NCI-H446 treated with DMSO at 0.1 percent for 48 hours (cell line): ENCODE measurements around the gene MPG.
"Not testable (repeated sequence)": the region's sequence is repeated elsewhere in the genome, so short reads cannot be mapped to it uniquely, and the experiment has no call there.

Experiments used
- DNase-seq: peaks from one replicate; lab custom pipeline; 2025; lab: John Stamatoyannopoulos, UW

The MPG gene

DNA sequence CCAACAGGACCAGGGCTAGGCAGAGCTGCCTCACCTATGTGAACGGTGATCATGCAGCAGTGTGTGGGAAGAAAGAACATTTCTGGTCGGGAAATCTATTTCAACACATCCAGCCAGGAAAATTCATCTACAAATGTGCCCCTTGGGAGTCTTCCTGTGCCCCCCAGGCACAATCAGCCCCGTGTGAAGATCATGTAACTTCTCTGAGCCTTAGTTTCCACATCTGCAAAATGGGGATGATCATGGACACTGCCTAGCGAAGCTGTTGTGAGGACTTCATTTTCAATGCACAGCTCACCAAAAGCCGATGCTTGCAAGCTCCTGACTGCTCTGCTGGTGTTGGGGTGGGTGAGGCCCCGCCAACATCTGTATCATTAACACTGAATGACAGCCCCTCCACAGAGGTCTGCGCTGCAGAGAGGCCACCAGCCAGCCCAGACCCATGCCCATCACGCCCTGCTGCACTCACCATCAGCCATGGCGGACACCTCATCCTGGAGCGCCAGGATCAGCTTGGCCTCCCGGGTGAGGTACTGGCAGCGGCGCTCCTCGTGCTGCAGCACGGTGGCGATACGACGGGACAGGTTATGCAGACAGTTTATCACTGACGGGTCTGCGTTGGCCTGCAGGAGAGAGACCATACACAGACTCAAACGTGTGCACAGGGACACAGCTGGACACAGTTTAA is 34.3 kb downstream of the MPG start:
- no peak for DNase-seq

DNA sequence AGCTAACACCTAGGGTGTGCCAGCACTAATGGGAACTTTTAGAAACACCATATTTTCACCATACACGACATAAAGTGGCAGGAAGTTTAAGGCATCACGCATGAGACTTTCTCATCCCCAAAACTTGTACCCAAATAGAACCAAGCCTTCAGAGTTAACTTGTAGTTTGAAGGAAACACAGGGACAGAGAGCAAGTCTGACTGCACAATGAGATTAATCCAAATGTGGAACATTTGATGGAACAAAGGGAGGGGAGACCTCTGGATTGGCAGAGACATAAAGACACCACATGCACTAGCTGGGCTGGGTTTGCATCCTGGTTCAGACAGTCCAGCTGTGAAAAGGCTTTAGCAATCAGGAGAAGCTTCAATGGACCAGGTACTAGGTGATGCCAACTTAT is 36.3 kb downstream of the MPG start:
- no peak for DNase-seq

- no peak for DNase-seq
Observed at GRCh38 chr16:116015-116414, 38.0 kb downstream of the MPG start.

GRCh38 chr16:117379-118365 is 39.6 kb downstream of the MPG start:
- peak; percentile 2 for DNase-seq

- DNase-seq: no peak
Observed at GRCh38 chr16:118857-119256, 40.8 kb downstream of the MPG start.

- DNase-seq: no peak
Observed at GRCh38 chr16:119295-119694, 41.3 kb downstream of the MPG start.

GRCh38 chr16:119835-120491 is 41.9 kb downstream of the MPG start:
- no peak for DNase-seq

- DNase-seq: no peak
Observed at GRCh38 chr16:120756-121155, 42.7 kb downstream of the MPG start.

- no peak for DNase-seq
Observed at GRCh38 chr16:122361-122760, 44.3 kb downstream of the MPG start.

GRCh38 chr16:123558-124350 is 45.7 kb downstream of the MPG start:
- not testable (repeated sequence) for DNase-seq

GRCh38 chr16:125011-125410 is 47.0 kb downstream of the MPG start:
- DNase-seq: no peak

- no peak for DNase-seq
Observed at GRCh38 chr16:129075-129474, 51.0 kb downstream of the MPG start.

DNA sequence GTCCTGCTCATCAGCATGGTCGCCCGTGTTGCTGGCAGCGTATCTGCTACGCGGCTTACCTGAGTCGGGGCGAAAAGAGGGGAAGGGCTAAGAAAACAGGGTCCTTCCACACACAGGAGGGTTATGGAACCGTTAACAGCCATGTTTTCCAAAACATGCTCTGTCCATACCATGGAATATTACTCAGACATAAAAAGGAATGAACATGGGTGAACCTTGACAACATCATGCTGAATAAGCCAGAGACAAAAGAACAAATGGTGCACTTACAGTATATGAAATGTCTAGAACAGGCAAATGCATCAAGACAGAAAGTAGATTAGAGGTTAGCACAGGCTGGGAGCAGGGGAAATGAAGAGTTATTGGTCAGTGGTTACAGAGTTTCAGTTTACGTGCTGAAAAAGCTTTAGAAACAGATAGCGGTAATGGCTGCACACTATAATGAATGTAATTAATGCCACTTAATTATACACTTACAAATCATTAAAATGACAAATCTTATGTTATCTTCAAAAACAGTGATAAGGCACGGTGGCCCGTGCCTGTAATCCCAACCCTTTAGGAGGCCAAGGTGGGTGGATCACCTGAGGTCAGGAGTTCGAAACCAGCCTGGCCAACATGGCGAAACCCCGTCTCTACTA is 52.6 kb downstream of the MPG start:
- DNase-seq: no peak

DNA sequence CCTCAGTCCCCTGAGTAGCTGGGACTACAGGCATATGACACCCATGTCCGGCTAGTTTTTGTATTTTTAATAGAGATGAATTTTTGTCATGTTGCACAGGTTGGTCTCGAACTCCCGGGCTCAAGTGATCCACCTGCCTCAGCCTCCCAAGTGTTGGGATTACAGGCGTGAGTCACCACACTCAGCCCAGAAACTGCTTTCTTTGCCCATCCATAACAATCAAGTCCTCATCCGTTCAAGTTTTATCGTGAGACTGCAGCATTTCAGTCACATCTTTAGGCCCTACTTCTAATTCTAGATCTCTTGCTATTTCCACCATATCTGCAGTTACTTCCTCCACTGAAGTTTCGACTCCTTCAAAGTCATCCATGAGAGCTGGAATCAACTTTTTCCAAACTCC is 54.1 kb downstream of the MPG start:
- no peak for DNase-seq

- no peak for DNase-seq
Observed at GRCh38 chr16:133716-134115, 55.7 kb downstream of the MPG start.
